ENCODE measurements around the gene TNFRSF13B.
"Not testable (repeated sequence)": the region's sequence is repeated elsewhere in the genome, so short reads cannot be mapped to it uniquely, and the experiment has no call there.

TNFRSF13B gene

GRCh38 chr17:16909472-16910246, 62.3 kb downstream of the TNFRSF13B start:
- peak; percentile 40 for DNase-seq (ENCODE audit: low spot score)

- DNase-seq (ENCODE audit: low spot score): peak; percentile 39
Observed at GRCh38 chr17:16908273-16908672, 63.6 kb downstream of the TNFRSF13B start.

GRCh38 chr17:16906680-16907079, 65.2 kb downstream of the TNFRSF13B start:
- no peak for DNase-seq (ENCODE audit: low spot score)

GRCh38 chr17:16905593-16906191, 66.2 kb downstream of the TNFRSF13B start:
- no peak for DNase-seq (ENCODE audit: low spot score)

GRCh38 chr17:16903070-16903469, 68.8 kb downstream of the TNFRSF13B start:
- not testable (repeated sequence) for DNase-seq (ENCODE audit: low spot score)

- DNase-seq (ENCODE audit: low spot score): peak; percentile 36
Observed at GRCh38 chr17:16900288-16900882, 71.5 kb downstream of the TNFRSF13B start.

- not testable (repeated sequence) for DNase-seq (ENCODE audit: low spot score)
Observed at GRCh38 chr17:16897211-16897896, 74.6 kb downstream of the TNFRSF13B start.

GRCh38 chr17:16896235-16896634, 75.7 kb downstream of the TNFRSF13B start:
- DNase-seq (ENCODE audit: low spot score): not testable (repeated sequence)

- DNase-seq (ENCODE audit: low spot score): not testable (repeated sequence)
Observed at GRCh38 chr17:16893527-16893926, 78.4 kb downstream of the TNFRSF13B start.

GRCh38 chr17:16892876-16893454, 79.0 kb downstream of the TNFRSF13B start:
- DNase-seq (ENCODE audit: low spot score): not testable (repeated sequence)

GRCh38 chr17:16889088-16889465, 82.8 kb downstream of the TNFRSF13B start:
- no peak for DNase-seq (ENCODE audit: low spot score)

All from ecto neural progenitor cell (in vitro differentiated cells).